Skin of body (tissue), 2 donors: ENCODE data around the gene RHOT1. TPM values are rescaled to one million over a fixed set of nuclear protein-coding genes. Genes with fewer than 3 reads are reported as not detected.
A peak's percentile ranks its signal among the peaks of the same experiment; 100 is the strongest.
"Not testable (repeated sequence)": the region's sequence is repeated elsewhere in the genome, so short reads cannot be mapped to it uniquely, and the experiment has no call there.

ENCODE experiments used
- DNase-seq: peaks from one replicate; lab custom pipeline; 2025; lab: John Stamatoyannopoulos, UW
- total RNA-seq: library from RNA; depleted of rRNA; stranded (reverse); fragments of >200 nt; gene quantifications from one replicate; pipeline ENCODE4 v1.2.3, GENCODE V29; 2014

The RHOT1 gene
- total RNA-seq = 66.4 TPM

DNA sequence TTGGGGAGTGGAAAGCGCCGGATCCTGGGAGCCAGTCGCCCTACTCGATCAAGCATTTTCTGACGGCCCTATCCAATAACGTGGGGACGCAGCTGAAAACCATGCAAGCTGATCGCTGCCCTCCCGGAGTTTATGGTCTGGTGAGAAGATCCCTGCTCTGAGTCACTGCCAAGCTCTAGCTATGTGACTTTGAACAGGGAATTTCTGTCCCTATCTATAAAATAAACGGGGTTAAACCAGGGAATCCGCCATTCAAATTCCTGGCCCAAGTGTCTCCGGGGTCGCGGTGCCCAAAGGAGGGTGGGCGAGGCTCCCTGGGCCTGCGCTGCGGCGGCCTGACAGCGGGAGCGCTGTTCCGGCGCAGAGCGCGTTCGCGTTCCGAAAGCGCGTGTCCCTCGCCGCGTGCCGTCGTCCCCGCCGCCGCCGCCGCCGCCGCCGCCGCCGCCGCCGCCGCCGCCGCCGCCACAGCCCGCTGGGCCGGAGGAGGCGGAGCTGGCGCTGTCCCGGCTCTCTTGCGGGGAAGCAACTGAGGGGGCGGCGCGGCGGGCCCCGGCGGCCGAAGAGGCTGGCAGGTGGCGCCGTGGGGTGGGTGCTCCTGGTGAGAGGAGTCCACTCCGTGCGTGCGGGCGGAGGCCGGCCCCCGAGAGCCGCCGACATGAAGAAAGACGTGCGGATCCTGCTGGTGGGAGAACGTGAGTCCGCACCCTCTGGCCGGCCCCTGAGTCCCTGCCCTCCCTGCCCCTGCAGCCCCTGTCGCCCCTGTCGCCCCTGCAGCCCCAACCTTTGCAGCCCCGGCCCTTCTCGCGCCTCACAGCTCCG, at the start of gene RHOT1:
Gene RHOT1 (plus strand): TSS at position 465 of the 819 bp plus-strand sequence. CDS start 191 bp downstream, at position 656.
- DNase-seq = peak; percentile 70

DNA sequence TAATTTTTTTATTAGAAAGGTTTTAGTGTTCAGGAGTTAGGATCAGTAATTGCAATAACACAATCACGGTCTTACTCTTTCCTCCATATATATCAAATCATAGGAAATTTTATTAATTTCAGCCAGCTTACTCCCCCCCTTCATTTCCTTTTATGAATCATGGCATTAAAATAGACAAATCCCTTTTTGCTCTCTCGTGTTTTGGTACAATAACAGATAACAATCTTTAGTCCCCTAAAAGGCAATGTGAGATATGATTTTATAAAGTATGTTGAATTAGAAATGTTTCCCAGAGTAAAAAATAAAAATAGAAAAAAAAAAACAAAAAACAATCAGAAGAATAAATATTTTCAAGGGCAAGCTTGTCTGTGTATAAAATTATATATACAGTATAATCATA, 42.6 kb upstream of the RHOT1 start:
- no peak for DNase-seq

DNA sequence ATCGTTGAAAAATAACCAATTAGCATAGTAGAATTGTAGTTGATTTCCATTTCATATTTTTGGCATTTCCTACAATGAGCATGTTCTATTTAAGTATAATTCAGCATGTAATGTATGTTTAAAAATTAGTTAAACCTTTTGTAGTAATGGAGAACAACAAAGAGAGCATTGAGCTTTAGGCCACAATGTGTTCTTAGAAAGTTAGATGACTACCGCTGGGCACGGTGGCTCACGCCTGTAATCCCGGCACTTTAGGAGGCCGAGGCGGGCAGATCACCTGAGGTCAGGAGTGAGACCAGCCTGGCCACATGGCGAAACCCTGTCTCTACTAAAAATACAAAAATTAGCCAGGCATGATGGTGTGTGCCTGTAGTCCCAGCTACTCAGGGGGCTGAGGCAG, 42.0 kb upstream of the RHOT1 start:
- not testable (repeated sequence) for DNase-seq

- DNase-seq = no peak
Observed at GRCh38 chr17:32100971-32101631, 41.2 kb upstream of the RHOT1 start.

GRCh38 chr17:32102172-32102571, 40.1 kb upstream of the RHOT1 start:
- no peak for DNase-seq

- no peak for DNase-seq
Observed at GRCh38 chr17:32102646-32103186, 39.6 kb upstream of the RHOT1 start.

DNA sequence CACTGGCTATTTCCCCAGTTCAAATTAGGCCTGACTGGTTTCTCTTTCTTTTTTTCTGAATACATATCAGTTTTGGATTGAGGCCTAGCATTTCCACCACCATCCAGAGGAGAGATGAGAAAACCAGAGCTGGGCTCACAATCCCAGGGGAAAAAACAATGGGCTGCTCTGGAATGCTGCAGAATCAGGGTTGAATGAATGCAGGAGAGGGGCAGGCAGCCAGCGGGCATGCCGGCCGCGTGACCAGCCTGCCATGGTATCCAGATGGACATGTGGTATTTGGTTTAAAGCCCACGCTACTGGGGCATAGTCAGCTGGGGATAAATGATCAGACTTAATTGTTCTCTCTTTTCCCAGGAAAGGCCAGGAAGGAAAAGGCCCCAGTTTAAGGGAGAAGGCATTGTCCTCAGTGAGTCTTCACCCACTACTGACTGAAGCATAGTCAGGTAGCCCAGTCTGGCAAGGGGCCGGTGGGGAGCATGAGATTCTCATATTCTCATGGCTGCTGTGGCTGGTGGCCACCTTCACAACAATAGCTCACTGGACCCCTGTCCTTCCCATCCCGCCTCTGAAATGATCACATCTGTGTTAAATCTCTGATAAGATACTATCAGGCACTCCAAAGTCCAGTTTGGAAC, 38.7 kb upstream of the RHOT1 start:
- DNase-seq = no peak

DNA sequence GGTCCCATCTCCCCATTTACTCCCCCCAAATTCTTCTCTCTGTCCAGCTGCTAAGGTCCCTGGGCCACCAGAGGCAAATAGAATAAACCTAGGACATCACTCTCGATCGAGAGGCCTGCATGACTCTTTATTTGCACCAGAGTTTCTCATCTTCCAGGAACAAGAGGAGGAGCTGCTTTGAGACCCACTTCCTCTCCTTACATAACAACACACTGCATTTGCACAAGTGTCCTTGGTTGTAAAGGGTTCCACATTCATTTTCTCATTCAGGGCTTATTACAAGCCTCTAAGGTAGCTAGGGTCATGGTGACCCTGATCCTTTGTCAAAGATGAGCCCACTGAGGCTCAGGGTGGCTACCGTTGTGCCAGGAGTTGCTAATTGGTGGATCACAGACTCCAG, 38.1 kb upstream of the RHOT1 start:
- DNase-seq = no peak

- DNase-seq = not testable (repeated sequence)
Observed at GRCh38 chr17:32106471-32106981, 35.8 kb upstream of the RHOT1 start.

DNA sequence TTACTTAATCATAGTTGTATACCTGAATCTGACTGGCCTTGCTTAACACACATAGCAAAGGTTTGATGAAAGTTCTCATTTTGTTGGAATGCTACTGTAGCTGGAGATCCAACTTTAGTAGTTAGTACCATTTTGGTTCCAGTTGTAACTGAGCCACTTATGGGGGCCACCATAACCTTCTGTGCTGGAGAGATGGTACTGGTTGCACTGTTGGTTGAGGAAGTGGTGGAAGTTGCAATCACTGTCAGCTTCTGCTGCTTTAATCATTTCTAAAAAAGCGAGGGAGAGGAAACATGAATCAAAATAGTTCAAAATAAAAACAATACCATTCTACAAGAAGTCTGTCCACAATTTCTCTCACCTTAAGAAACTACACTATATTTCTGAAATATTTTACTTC, 35.1 kb upstream of the RHOT1 start:
- not testable (repeated sequence) for DNase-seq

DNA sequence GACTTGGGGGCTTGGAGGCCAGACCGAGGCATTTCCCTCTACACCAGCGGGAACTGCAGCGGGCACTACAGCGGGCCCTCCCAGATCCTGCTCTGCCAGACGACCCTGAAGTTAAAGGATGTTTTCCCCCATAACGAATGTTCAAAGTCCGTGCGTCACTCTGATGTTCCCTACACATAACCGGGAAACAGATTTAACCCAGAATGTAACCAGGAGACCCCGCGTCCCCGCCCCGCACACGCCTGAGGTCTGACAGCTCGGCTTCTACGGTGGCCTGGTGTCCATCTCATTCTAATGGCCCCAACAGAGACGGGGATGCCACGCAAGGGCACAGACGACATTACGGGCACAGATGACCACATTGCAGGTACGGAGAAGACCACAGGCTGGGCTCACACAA, 31.7 kb upstream of the RHOT1 start:
- DNase-seq = no peak

- DNase-seq = peak; percentile 68
Observed at GRCh38 chr17:32111141-32111771, 31.0 kb upstream of the RHOT1 start.

GRCh38 chr17:32112416-32112815, 29.9 kb upstream of the RHOT1 start:
- DNase-seq = no peak

DNA sequence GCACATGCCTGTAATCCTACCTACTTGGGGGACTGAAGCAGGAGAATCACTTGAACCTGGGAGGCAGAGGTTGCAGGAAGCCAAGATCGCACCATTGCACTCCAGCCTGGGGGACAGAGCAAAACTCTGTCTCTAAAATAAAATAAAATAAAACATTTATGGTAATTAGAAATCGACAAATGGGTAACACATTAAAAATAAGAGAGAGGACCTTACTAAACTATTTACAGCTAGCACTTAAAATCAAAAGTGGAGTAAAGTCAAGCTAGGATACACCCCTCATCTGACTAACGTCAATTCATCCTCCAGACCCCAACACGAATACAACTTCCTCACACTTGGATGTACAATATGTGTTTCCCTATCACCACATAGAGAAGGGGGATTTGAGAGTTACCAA, 27.8 kb upstream of the RHOT1 start:
- DNase-seq = no peak

DNA sequence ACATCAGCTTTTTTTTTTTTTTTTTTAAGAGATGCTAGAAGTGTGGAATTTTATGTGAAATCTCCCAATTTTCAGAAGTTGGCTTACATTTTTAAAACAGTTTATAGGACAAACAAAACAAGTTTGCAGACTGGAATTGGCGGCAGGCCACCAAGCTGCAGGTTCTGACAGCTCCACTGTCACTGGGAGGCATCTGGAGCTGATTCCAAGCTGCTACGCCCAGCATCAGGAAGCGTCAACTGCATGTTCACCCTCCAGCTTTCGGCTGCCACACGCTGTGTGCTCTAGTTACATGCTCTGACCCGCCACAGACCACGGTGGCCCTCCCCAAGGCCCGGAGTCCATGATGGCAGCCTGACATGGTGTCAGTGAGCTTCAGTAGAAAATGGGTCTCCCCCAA, 26.8 kb upstream of the RHOT1 start:
- DNase-seq = not testable (repeated sequence)

GRCh38 chr17:32116937-32117336, 25.4 kb upstream of the RHOT1 start:
- no peak for DNase-seq

DNA sequence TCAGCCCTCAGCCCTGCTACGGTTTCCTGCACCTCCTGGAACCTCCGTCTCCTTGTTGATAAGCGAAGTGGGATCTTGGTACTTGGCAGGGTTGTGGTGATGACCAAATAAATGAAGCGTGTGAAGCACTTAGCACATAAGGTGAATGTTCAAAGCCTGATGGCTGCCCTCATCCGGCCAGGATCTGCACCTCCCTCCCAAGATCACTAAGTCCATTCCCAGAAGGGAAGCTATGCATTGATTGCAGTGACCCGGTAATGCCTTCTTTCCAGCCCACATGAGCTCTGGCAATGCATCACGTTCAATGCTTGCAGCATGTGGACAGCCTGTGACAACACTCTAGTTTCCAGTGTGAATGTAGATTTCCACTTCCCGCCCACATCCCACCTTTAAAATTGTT, 24.9 kb upstream of the RHOT1 start:
- no peak for DNase-seq

DNA sequence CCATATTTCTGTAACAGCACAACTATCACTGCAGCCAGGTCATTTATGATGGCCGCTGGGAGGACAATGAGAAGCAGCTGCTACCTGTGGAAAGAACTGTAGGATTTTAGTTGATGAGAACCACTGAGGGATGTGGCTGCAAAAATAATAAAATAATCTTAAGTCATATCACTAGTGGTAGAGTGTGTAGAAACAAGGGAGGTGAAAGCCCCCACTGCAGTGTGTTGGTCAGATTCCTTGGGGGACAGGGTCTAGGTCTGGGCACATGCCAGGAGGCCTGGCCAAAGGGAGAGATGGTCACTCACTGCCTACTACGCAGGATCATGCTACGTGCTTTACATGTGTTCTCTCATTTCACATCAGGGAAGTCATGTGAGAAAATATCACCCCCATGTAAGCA, 24.2 kb upstream of the RHOT1 start:
- DNase-seq = not testable (repeated sequence)

- DNase-seq = no peak
Observed at GRCh38 chr17:32118835-32119234, 23.5 kb upstream of the RHOT1 start.

DNA sequence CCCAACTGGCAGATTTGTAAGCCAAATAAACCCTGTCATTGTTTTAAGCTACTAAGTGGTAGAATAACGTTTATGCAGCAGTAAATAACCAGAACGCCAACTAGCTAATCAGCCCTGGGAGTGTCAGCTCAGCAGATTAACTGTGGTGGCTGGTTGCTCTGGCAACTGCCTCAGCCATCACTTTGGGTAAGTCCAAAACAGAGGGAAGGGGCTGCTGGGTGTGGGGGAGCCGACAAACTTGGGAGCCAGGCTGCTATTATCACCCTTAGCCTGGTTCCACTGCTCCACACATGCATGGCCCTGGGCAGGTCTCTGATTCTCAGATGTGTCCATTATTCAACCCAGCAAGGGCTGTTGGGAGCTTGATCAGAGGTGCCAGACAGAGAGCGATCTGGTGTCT, 22.2 kb upstream of the RHOT1 start:
- DNase-seq = no peak

DNA sequence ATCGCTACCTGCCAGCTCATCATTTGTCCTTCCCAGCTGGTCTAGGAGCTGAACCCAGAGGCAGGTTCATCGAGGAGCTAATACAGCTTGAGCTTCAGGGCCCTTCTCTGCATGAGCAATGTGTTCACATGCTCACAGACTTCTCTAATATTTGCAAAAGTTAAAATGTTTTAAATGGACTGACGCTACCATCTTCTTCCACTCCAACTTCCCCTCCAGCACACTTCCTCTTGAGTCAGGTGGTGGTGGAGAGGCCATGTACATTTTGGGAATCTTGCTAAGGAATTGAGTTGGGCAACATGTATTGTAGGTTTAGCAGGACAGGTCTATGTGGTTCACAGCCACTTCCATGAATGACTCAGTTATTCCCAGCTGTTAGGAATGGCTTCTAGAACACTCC, 21.6 kb upstream of the RHOT1 start:
- no peak for DNase-seq
